Superior temporal gyrus (tissue), 1 donor: Measurements from ENCODE around the gene CCKAR.
"Not testable (repeated sequence)": the region's sequence is repeated elsewhere in the genome, so short reads cannot be mapped to it uniquely, and the experiment has no call there.

Experiments used
- DNase-seq: peaks from one replicate; pipeline ENCODE4 v3.0.0-alpha.2; 2016; ENCODE audit errors: extremely low spot score

Gene CCKAR, protein sequence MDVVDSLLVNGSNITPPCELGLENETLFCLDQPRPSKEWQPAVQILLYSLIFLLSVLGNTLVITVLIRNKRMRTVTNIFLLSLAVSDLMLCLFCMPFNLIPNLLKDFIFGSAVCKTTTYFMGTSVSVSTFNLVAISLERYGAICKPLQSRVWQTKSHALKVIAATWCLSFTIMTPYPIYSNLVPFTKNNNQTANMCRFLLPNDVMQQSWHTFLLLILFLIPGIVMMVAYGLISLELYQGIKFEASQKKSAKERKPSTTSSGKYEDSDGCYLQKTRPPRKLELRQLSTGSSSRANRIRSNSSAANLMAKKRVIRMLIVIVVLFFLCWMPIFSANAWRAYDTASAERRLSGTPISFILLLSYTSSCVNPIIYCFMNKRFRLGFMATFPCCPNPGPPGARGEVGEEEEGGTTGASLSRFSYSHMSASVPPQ

DNA sequence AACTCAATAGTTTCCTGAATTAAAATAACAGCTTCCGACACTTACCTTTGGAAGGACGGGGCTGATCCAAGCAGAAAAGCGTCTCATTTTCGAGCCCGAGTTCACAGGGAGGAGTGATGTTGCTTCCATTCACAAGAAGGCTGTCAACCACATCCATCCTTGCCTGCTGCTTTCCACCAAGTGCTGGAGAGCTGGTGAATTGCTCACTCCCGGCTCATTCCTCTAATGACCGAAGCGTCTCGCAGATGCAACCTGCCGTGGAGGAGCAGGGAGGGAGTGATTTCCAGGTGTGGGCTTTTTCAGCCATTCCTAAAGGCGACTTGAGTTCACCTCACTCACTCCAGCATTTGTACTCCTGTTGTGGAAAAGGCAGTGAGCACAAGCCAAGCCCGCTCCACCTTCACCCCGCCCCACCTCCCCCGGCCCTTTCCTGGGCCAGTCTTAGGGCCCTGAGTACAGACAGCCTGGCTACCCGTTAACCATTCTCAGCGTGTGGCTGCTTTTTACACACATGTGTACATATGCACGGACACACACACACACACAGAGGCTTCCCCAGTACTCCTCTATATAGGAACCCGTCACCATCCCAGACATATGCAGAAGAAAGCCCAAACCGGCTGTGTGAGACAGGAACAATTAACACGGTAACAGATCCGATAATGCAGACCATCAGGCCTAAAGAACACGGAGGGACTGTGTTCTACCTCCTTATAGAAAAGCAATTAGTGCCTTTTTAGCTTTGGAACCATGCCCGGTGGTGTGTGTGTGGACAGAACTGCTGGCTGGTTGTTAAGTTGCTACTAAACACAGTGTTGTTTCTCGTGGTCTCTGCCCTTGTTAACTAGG lies at the start of gene CCKAR:
Gene CCKAR, minus strand, starts transcription at position 374 of the 849 bp plus-strand sequence. Its CDS starts 217 bp downstream, at position 157.
- no peak for DNase-seq

DNA sequence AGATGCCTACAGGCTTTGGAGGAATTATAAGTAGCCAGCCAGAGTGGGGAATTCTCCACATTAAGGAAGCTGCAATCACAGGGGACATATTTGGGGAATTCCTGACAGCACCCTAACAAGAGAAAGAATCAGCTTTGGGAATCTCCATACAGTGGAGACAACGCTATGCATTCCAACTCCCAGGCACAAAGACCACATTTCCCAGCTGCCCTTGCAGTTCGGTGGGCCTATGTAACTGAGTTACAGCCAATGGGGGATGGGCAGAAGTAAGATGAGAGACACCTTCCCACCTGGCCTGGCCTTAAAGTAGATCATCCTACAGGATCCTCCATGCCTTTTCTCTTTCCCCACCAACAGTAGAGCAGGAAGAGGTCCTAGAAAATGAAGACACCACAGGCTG lies 43.4 kb upstream of the CCKAR start:
- no peak for DNase-seq

DNA sequence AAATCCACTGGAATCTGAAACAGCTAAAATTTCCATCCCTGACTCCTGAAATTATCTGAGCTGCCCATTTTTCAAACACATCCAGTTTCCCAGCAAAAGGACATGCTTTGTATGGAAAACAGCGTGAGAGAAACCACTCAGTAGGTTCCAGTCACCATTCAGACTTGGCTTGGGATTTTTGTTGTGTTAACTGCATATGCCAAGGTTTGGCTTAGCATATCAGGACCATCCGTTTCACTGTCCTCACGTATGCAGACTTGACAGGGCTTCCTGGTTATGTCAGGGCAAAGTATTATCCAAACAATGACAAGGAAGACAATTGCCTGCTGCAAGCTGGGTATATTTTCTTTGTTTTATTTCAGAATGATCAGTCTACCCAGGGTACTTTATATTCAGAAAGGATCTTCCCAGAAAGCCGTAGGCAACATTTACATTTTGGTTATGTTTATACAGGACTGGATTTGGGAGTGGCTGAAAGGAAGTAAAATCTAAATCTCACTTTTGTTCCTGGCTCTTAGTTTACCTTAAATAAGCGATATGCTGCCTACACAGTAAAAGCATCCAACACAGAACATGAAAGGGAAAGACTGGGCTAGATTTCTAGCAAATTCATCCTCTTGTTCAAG lies 41.3 kb upstream of the CCKAR start:
- DNase-seq = no peak

DNA sequence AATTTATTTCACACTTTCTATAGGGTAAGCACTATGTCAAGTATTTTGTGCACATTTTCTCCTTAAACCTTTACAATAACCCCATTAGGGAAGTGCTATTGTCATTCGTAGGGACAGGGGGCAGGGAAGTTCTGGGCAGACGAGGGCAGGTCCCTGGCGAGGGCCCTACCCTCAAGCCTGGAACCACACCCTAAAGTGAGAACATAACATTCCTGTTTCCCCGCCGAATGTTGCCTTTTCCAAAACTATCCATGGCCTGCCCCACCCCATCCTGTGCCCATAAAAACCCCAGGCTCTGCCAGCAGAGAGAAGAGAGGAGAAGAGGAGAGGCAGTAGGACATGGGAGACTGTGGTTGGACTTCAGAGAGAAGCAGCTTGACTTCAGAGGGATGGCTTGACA lies 39.8 kb upstream of the CCKAR start:
- DNase-seq = no peak

DNA sequence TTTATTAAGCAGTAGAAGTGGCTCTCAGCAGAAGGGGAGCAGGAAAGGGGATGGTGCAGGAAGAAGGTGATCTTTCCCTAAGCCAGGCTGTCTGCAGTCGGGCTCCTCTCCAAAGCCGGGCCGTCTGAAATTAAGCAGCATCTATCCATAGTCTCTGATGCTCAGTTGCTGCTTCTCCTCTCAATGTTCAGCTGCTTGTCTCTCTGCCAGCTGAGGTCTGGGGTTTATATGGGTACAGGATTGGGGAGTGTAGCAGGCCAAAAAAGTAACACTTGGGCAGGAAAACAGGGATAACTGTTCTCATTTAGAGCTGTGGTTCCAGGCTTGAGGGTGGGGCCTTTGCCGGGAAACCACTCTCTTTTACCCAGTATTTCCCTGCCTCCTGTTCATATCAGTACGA lies 39.2 kb upstream of the CCKAR start:
- no peak for DNase-seq

DNA sequence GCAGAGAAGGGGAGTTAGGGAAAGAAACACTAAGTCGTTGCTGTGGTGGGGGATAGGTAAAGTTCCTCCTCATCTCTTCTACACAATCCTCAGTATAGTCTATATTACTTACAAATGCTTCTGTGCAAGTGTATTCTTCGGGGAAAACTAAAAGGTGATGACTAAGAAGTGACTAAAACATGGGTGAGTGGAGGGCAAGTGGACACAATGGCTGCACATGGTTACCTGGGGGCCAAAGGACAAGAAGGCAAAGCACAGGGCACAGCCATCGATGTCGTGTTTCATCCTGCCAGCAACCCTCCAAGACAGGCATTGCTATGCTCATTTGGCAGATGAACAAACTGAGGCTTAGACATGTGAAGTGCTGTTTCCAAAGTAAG lies 35.5 kb upstream of the CCKAR start:
- no peak for DNase-seq

DNA sequence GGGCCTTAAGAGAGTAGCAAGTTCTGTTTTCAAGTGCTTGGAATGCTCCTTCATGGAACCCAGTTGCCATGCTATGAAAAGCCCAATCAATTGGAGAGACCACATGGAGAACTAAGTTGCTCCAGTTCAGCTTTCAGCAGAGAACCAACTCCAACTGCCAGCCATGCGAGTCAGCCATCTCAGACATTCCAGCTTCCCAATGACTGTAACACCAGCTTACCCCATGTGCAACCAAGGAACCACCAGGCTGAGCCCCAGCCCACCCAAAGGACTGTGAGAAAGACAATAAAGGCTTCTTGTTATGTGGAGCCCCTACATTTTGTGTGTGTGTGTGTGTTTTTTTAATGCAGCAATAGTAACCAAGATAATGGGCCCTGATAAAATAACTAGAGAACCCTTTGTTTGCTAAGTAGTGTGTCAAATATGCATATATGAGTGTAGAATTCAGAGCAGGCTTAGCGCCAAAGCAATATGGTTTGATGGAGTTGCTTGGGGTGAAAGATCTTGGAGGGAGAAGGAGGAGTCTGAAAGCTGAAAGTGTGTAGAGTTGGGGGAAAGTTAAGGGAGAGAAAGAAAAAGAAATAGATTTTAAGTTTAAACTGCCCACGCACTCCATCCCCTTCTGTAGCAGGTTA lies 35.0 kb upstream of the CCKAR start:
- no peak for DNase-seq

DNA sequence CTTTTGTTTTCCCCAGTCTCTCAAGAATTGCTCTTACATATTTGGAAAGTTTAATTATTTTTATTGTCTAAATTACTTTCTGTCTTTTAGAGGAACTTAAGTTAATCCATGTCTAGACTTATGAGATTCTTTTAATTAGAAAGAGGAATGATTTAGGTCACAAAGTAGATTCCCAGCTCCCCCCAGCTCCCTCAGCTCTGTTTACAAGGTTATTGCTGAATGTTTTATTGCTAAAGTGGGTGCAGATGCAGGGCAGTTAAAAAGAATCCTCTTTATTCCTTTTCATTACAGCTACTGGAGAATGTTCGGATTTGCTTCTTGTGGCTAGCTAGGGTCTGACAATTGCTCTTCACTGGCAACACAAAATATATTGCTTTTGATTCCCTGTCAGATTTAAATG lies 33.7 kb upstream of the CCKAR start:
- no peak for DNase-seq

DNA sequence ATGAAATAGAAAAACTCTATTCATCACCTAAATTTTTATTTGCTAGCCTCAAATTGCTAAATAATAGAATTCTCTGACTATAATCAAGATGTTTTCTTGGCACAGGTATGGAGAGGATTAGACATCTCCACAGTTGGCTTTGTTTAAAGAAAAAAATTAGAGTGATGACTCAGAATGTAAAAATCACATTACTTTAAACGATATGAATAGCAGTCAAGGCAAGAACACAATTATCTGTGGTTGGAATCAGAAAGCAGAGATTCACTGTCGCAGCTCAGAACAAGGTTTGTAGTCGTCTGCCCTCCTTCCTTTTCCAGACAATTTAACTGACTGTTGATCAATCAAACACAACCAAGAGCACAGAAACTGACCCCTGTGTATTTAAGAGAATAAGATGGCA lies 32.2 kb upstream of the CCKAR start:
- no peak for DNase-seq

DNA sequence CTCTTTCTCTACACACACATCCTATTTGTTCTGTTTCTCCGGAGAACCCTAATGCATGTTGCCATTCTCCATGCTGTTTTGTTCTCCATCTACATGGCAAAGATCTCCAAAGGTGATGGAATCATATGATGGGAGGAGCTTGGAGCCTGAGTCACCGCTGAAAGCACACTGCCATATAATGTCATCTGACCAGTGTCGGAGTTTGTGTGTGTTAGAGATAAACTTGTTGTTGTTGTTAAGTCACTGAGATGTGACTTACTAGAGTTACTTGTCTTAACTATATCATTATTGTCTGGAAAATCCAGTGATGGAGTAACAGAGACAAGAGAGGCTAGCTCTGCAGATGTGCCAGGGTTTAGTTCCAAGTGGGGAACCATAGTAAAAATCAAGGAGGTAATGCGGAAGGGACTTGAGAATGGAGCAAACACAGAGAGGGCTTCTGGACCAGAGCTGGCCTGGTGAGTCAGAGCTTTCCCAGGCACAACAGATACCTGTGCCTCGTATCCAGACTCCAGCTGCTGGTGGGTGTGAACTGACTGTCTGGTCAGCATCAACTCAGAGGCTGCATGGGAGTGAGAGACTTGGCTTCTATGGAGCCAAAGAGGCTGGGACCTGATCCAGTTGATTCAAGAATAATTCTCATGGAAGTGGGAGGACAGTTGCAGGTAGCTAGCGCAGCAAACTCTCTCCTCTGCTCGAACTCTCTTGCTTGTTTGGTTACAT lies 30.6 kb upstream of the CCKAR start:
- DNase-seq = no peak

DNA sequence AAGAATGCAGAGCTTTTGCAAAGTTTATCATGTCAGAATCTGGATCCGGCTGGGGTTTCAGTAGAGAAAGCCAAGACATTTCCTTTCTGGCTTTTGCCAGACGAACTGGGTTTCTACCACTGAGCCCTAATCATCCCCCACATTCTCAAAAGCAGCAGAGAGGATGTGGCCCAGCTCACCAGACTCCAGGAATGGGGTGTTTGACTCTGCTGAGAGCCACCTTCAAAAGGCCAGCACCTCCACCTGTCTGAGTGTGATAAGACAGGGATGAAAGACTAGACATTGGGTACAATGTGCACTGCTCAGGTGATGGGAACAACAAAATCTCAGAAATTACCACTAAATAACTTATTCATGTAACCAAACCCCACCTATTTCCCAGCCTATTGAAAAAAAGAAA lies 25.7 kb upstream of the CCKAR start:
- DNase-seq = no peak

DNA sequence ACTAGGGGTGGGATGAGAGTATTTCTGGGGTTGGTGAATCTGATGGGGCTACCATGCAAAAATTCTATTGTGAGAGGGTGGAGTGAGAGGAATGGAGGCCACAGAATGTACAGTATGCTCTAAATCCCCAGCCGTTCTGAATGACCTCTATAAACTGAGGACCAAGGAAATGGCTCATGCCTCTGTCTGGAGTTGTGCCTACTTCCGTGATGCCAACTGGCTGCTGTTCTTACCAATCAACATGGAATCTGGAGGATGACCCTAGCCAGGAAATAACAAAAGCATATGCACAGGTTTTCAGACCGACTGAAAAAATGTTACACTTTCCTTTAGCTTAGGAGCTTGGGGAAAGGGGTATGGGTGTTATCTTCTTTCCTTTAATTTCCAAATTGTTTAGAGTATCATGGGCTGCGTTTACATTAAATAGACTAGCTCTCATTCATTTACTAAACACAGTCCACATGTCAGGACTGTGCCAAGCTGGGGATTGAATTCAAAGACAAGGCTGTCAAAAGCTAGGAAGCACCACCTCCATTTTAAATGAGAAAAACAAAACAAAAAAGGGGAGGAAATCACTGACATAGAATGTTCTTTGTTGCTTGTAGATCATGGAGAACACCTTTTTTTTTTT lies 20.2 kb upstream of the CCKAR start:
- no peak for DNase-seq

DNA sequence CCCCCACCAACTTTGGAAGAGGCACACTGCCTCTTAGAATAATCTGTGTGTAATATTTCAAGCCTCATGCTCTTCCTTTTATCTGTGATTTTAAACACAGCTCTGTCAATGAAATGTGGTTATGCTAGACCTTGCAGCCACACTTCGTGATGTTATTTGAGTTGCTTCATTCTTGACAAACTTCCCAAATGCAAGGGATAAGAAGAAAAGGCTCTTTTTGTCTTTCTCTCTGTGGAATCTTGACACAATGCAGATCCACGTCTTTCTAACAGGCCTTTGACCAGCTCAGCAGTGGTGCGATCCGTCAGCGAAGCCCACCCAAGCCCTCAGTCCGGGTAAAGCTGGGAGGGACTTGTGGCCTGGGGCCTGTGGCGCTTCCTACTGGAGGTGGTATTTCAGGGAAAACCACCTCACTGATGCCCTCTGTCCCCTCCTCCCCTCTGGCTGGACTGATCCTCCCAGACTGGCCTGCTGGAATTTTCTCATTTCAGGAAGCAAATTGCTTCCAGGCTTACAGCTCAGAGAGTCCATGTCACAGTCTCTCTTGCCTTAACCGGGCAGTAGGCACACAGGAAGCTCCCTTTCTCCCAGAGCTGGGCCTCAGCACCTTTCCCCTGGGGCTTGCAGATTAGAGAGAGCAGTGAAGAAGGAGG lies 19.5 kb upstream of the CCKAR start:
- no peak for DNase-seq

DNA sequence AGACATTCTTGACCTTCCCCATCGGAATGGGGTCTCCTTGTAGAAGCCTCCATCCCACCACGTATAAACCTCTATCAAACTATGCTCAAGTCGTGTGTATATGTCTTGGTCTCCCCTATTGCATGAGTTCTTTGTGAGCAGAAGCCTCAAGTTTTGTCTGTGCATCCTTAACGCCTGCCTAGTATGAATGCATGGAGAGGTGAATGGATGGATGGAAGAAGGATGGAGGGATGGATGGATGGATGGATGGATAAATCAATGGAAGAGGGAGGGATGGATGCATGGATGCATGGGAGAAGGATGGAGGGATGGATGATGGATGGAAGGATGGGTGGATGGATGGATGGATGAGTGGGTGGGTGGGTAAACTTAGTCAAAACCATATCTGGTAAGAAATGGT lies 17.0 kb upstream of the CCKAR start:
- no peak for DNase-seq

DNA sequence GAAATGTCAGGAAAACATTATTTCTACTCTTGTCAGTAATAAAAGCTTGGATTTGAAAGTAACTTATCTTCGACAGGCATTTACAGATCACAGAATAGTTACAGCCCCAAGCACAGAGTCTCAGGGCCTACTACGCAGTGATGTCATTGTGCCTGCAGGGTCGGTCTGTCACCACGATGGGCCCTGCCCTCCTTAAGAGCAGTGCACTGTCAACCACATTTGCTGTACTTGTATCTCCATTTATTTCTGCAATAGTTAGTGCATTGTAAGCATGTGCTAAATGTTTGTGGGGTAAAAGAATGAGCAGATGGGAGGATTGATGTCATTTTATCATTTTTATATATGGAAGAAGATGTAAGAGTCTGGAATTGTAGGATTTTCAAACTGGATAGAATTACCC lies 13.6 kb upstream of the CCKAR start:
- DNase-seq = no peak

DNA sequence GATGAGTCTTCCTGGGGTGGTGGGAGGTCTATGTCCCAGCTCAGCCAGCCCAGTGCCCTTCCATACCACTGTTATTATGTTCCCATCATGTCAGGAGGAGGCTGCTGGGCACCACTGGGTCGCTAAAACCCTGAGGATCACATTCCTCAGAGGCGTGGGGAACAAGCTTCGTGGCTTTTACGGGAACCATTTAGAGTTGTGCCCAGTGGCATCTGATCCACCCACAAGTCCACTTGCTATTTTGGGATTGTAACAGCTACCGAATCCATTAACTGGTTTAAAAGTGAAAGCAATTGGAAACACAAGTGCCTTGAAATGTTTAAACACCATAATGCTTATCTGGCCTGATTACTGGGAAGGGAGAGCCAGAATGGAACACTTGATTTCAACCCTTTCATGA lies 13.1 kb upstream of the CCKAR start:
- DNase-seq = no peak

DNA sequence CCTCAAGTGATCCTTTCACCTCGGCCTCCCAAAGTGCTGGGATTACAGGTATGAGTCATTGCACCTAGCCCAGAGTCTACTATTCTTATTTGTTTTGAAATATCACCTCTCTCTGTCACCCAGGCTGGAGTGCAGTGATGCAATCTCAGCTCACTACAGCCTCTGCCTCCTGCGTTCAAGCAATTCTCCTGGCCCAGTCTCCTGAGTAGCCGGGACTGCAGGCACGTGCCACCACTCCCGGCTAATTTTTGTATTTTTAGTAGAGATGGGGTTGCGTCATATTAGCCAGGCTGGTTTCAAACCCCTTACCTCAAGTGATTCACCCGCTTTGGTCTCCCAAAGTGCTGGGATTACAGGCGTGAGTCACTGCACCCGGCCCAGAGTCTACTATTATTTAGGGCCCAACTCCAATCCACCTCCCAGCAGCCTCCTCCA lies 10.3 kb upstream of the CCKAR start:
- not testable (repeated sequence) for DNase-seq

DNA sequence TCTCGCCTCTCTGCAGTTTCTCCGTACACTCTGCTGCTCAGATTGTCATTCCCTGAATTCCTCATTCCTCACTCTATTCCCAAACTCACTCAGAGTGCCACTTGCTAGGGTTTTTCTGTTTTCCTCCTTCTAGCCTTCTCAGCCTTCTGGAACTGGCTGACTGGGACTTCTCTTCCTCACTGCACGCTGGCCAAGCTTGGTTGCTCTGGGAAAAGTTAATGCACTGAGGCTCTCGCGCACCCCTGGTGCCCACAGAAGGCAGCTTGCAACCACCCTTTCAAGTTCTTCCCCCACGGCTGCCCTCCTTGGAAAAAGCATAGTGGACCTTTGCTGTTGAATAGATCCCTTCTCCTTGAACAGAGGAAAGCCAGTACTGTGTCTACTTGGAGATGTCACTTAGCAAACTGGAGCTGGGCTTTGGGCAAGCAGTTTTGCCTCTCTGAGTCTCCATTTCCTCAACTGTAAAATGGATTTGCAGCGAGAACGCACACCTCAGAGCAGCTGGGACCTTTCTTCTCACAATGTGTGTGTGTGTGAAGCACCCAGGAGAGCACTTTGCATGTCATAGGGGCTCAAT lies 6.0 kb upstream of the CCKAR start:
- no peak for DNase-seq

DNA sequence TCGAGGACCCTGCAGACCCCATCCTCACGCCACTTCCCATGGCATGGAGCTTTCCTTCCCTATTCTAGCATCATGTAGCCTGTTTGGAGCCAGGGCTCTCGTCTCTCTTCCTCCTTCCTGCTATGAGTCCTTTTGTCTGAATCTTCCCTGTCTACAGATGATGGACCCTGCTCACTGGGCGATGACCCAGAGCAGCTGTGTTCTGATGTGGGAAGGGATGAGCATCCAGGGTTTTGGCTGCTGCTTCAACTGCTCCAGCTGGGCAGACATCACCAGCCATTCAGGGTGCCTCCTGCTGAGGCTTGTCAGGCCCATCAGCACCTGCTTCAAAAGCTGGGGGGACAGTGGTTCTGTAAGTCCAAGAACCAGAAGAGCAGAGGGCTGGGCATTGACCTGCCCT lies 3.2 kb upstream of the CCKAR start:
- DNase-seq = no peak
